Heart right ventricle (tissue), 16 donors: ENCODE results near the gene SESN1. TPM values are rescaled to one million over a fixed set of nuclear protein-coding genes. Genes with fewer than 3 reads are reported as not detected.

Source experiments
- ATAC-seq, 8 donors: fragments of 200-7000 bp; cut with Tn5 transposase; one replicate each; pipeline ENCODE4 v1.9.1; 2020; ENCODE audit warnings: mild to moderate bottlenecking in 8 of 8, moderate library complexity in 8 of 8, moderate number of reproducible peaks in 1 of 8
- DNase-seq, 2 donors: peaks; one replicate each; pipeline ENCODE4 v3.0.0-alpha.2; 2020
- H3K27ac ChIP-seq, 10 donors: fragments of 200-600 bp; sonication (generic) in 2 of 10; one replicate each; pipeline versions ENCODE4 v1.5.0 to v1.8.0; 2020 to 2022; ENCODE audit warnings: mild to moderate bottlenecking in 3 of 10
- H3K27me3 ChIP-seq, 7 donors: fragments of 200-600 bp; one replicate each; pipeline ENCODE4 v1.8.0; 2021 to 2022; ENCODE audit warnings: mild to moderate bottlenecking in 2 of 7
- H3K36me3 ChIP-seq, 9 donors: fragments of 200-600 bp; sonication (generic) in 1 of 9; one replicate each; pipeline versions ENCODE4 v1.5.0 to v1.8.0; 2020 to 2022; ENCODE audit warnings: mild to moderate bottlenecking in 2 of 9
- H3K4me1 ChIP-seq, 9 donors: fragments of 200-600 bp; sonication (generic) in 1 of 9; one replicate each; pipeline versions ENCODE4 v1.5.0 to v1.8.0; 2020 to 2022; ENCODE audit warnings: mild to moderate bottlenecking in 4 of 9
- H3K4me3 ChIP-seq, 10 donors: fragments of 200-600 bp; sonication (generic) in 2 of 10; one replicate each; pipeline versions ENCODE4 v1.5.0 to v1.8.0; 2020 to 2022; ENCODE audit warnings: mild to moderate bottlenecking in 7 of 10, moderate library complexity in 2 of 10
- H3K9me3 ChIP-seq, 11 donors: fragments of 200-600 bp in 10 of 11; sonication (generic) in 2 of 11; one replicate each; pipeline versions ENCODE4 v1.5.0 to v1.8.0; 2013 to 2022; ENCODE audit warnings: mild to moderate bottlenecking in 2 of 11, control low read depth in 1 of 11, moderate library complexity in 1 of 11
- CTCF ChIP-seq, 9 donors: fragments of 200-600 bp; sonication (generic) in 2 of 9; IDR thresholded peaks; one replicate each; pipeline versions ENCODE4 v1.5.0 to v1.8.0; 2021 to 2022; ENCODE audit warnings: antibody characterized with exemption in 9 of 9, mild to moderate bottlenecking in 5 of 9, moderate library complexity in 1 of 9
- WGBS, 2 donors: extraction: QIAGEN DNeasy Blood & Tissue Kit; methylation state at CpG; one replicate each; pipeline ENCODE4 v1.1.7; 2013; ENCODE audit warnings: inconsistent platforms in 1 of 2; 5-methylcytosine and 5-hydroxymethylcytosine counted together
- intact Hi-C, 10 donors: fragments of 100-400 bp; cut with DNase I; formaldehyde crosslinking; loops; one replicate each; pipeline versions ENCODE4 v1.11.1 to v1.14.2; 2022
- polyA plus RNA-seq, 2 donors: library from polyadenylated mRNA; stranded (reverse); fragments of 200-250 nt; gene quantifications; one replicate each; pipeline ENCODE4 v1.2.3, GENCODE V29; 2013
- total RNA-seq, 10 donors: library from RNA; stranded (reverse); fragmentation: NEBNext Ultra II Directional in 3 of 10; extraction: Animal tissue kit (Norgen Biotek cat#: 25700) in 3 of 10; gene quantifications; one replicate each; pipeline versions ENCODE4 v1.2.1 to v1.2.4, GENCODE V29; 2021 to 2023
- donor health status: Arrhythmogenic right ventricular cardiomyopathy.
- donor health status: ischemic (EF 13 %, LVEDD 7.1; RV severe dilation, severe dysfunction).
- donor health status: healthy with polysubstance abuse.
- donor health status: DM: no; HTN: yes; CAD: no.
- donor health status: DM: no; HTN: no; CAD: no.
- donor health status: ischemic (EF 25% LVEDD 6.9; RV normal size, moderate dysfunction).
- donor health status: ischemic (EF 25% LVEDD 5.7; RV mildly dilated, moderate dysfunction).
- donor health status: healthy.
- donor health status: DM: yes; HTN: yes; CAD: no.
- donor health status: Ischemic cardiomyopathy.
- donor health status: ischemic (EF 35%, LVEDD 5.7; RV mildly dilated, moderate dysfunction).
- donor health status: nonischemic (EF 11% LVEDD 7.7; RV severe dilation, severe dysfunction).
- donor health status: DM: yes; HTN: yes; CAD: no.
- donor health status: PGD.
- donor health status: ischemic (EF 29% LVEDD 5.4; RV normal size, mild dysfunction).
- donor health status: nonischemic (EF 23%, LVEDD 6.1; RV moderate dilation, normal function).

SESN1 gene
- total and polyA plus RNA-seq, 12 donors = 16.2 to 62.8 (median 37.7) TPM

GRCh38 chr6:108993876-108994275 lies 100.8 kb downstream of the SESN1 start:
- H3K4me1 ChIP-seq = peaks cover 0 to 18% (median 9%) of the 10 kb centered on the region in 9 donors
- intact Hi-C loops = no loop called here
- TF ChIP-seq CTCF (IDR thresholded peaks at IDR 0.05) = no peak
- H3K36me3 ChIP-seq = peaks cover 0 to 100% (median 57%) of the 10 kb centered on the region in 9 donors
- DNase-seq = no peak
- no peak overlapping the region for H3K4me3 ChIP-seq
- H3K27ac ChIP-seq = no peak overlapping the region
- H3K9me3 ChIP-seq = no peaks in the 10 kb centered on the region
- no peaks in the 10 kb centered on the region for H3K27me3 ChIP-seq
- ATAC-seq = no peak
- WGBS, 2 donors = 81 to 90% methylated on average over 3 of the region's 3 CpGs

- Histone ChIP-seq H3K4me1 (peaks cover 0 to 37% (median 10%) of the 10 kb centered on the region in 9 donors), H3K27ac (peak overlapping the region in 5 of 10 donors; percentile 18 to 69 (median 46))
These were observed 104.9 kb downstream of the SESN1 start for GRCh38 chr6:108989700-108990099.

GRCh38 chr6:108988765-108989164 lies 105.9 kb downstream of the SESN1 start:
- ATAC-seq (peak in 6 of 8 donors; percentile 25 to 61 (median 42)), DNase-seq (no peak)
- Histone ChIP-seq H3K4me3 (no peak overlapping the region), H3K9me3 (no peaks in the 10 kb centered on the region), H3K27me3 (no peaks in the 10 kb centered on the region), H3K4me1 (peaks cover 0 to 37% (median 10%) of the 10 kb centered on the region in 9 donors), H3K27ac (peak overlapping the region in 9 of 10 donors; percentile 46 to 69 (median 62)), H3K36me3 (peaks cover 0 to 100% (median 50%) of the 10 kb centered on the region in 9 donors)
- intact Hi-C loops = no loop called here
- WGBS, 2 donors = 60 to 88% methylated on average over 5 of the region's 5 CpGs
- TF ChIP-seq CTCF (IDR thresholded peaks at IDR 0.05) = no peak

More at GRCh38 chr6:108989700-108990099, 104.9 kb downstream of the SESN1 start:
- Histone ChIP-seq H3K27me3 (no peaks in the 10 kb centered on the region), H3K4me3 (no peak overlapping the region), H3K36me3 (peaks cover 0 to 100% (median 58%) of the 10 kb centered on the region in 9 donors), H3K9me3 (no peaks in the 10 kb centered on the region)
- ATAC-seq (no peak), DNase-seq (no peak)
- WGBS, 2 donors = 91 to 97% methylated on average over 3 of the region's 3 CpGs
- intact Hi-C loops = no loop called here
- no peak for TF ChIP-seq CTCF (IDR thresholded peaks at IDR 0.05)

- Histone ChIP-seq H3K4me3 (no peak overlapping the region), H3K9me3 (peaks cover 0 to under 1% (median 0%) of the 10 kb centered on the region in 11 donors), H3K27me3 (no peaks in the 10 kb centered on the region), H3K4me1 (peaks cover 0 to 37% (median 10%) of the 10 kb centered on the region in 9 donors), H3K36me3 (peaks cover 0 to 98% (median 45%) of the 10 kb centered on the region in 9 donors), H3K27ac (peak overlapping the region in 9 of 10 donors; percentile 46 to 69 (median 62))
- 54 to 73% methylated on average over 3 of the region's 3 CpGs for WGBS, 2 donors
- no peak for DNase-seq
- no peak for TF ChIP-seq CTCF (IDR thresholded peaks at IDR 0.05)
- intact Hi-C loops = no loop called here
- ATAC-seq = peak in 7 of 8 donors; percentile 58 to 90 (median 81)
These were observed 106.3 kb downstream of the SESN1 start for GRCh38 chr6:108988296-108988695.
